NCI-H128 (cell line): Measurements from ENCODE around the gene MRTFB.

Experiments
- DNase-seq: peaks from one replicate; lab custom pipeline; 2025; ENCODE audit not compliant: unreplicated experiment; lab: John Stamatoyannopoulos, UW

MRTFB gene

DNA sequence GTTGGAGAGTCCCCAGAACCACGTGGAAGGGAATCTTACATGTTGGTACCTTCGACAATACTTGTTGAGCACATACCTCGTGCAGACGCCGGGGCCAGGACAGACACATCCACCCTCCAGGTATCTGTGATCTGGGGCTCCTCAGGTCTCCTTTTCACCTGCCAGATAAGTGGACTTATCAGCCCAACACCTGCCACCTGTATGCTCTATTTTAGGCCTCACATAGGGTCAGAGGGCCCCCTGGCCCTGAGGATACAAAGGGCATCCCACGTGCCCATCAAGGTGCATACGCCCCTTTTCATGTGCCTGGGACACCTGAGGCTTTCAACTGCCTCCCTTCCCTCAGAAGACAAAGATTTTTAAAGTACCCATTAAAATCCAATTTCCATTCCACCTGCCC, 212.7 kb downstream of the MRTFB start:
- DNase-seq, result no peak

DNA sequence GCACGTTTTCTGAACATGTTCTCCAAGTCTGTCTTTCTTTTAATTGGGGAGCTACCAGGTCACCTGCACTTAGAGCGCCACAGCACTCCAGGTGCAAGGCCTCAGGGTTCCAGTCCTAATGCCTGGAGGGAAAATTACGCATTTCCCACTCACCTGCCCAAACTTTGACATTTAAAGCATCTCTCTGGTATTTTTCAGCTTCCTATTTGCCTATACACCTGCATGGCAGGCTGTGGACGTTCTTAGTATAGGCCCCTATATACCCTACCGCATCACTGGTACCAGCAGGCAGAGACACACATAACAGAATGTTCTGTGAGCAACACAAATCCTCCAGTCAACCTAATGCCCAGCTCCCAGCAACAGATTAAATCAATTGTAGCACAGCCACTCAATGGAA, 213.3 kb downstream of the MRTFB start:
- DNase-seq, result no peak

DNA sequence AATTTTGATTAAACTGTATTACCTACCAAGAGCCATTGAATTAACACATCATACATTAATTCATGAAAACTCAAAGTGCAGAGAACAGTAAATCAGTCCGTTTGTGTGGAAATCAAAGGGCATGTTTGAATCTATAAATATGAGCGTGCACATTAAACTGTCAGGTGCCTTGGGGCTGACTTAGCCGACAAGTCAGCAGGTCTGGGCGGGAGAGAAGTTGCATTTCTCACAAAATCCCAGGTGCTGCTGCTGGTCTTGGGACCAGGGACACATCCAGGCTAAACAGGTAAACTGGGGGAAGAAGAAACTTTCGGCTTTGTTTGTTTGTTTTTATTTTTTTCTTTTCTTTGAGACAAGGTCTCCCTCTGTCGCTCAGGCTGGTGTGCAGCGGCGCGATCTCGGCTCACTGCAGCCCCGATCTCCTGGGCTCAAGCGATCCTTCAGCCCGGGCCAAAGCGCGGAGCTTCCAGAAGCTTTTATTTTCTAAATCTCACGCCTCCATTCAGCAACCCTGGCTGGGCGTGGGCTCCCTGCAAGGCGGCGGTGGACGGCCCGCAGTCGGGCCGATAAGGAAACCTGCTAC, 213.9 kb downstream of the MRTFB start:
- DNase-seq, result no peak

GRCh38 chr16:14285513-14286367, 214.6 kb downstream of the MRTFB start:
- peak; percentile 66 for DNase-seq

DNA sequence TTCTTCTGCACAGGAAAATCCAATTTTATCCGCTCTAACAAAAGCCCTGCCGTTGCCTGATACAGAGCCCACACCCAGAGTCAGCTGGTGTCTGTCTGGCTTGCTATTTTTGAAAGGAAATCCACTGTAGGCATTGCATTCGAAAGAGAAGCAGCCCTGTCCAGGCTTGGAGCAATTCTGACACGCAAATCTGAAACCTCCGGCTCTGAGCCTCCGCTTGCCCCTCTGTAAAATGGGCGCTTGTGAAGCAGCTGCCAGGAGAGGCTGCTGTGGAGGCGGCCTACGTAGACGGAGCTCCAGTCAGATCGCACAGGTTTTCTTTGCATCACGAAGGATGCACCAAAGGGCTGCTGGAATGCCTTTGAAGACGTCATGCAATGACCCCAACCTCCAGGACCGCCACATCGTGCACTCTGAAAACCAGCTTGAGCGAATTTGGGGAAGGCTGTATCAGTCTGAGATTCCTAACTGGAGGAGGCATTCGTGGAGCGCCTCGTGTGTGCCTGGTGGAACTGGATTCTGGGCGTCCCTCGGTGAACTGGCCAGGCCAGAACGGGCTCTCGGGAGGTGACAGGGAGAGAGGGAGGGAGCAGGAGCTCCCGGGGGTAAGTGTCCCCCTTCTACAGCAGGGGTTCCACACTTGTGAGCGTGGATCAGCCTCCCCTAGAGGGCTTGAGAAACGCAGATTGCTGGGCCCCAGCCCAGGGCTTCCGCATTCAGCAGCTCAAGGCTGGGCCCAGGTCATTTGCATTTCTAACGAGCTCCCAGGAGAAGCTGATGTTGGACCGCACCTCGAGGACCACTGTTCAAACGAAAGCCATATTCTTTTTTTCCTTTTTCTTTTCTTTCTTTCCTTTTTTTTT, 215.5 kb downstream of the MRTFB start:
- no peak for DNase-seq

DNA sequence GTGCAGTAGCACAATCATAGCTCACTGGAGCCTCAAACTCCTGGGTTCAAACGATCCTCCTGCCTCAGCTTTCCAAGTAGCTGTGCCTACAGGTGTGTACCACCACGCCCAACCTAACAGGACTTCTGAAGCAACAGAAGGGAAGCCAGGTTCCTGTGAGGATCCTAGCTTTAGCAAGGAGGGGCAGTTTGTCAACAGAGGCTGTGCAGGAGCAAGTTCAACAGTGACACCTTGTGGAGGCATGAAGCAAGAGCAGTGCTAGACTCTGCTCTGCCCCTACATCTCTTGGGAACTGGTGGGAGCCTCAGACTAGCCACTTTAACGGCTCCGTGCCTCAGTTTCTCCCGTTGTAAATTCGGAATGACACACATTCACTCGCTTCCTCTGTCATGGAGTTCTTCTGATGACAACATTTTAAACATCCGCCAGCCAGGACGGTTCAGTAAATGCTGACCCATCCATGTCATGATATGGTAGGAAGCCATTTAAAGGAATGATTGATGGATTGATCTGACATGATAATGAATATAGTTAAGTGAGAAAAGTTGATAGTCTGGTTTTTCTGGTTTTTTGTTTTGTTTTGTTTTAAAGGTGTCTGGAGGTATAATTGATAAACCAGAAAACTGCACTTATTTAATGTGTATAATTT, 218.7 kb downstream of the MRTFB start:
- DNase-seq, result no peak

DNA sequence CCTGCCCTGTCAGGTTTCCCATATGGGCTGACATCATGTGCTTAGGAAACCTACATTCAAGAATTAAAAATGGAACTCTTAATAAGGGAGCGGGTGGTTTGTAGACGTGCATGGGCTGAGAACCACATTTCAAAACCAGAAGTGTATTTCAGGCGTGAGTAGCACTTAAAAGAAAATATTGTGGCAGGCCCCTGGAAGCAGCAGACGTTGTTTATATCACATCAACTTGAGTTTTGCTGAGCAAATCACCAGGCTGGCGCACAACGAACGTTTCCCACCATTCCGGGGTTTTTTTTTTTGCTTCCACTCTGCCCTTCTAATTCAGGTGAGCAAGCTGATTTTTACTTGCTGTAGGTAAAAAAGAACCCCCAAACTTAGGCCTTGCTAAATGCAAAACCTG, 220.2 kb downstream of the MRTFB start:
- no peak for DNase-seq

- DNase-seq, result no peak
Observed at GRCh38 chr16:14292051-14292825, 221.1 kb downstream of the MRTFB start.

DNA sequence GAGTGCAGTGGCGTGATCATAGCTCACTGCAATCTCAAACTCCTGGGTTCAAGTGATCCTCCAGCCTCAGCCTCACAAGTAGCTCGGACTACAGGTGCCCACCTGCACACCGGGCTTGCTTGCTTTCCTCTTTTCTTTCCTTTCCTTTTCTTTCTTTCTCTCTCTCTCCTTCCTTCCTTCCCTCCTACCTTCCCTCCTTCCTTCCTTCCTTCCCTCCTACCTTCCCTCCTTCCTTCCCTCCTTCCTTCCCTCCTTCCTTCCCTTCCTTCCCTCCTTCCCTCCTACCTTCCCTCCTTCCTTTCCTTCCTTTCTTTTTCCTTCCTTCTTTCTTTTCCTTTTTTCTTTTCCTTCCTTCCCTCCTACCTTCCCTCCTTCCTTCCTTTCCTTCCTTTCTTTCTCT, 225.5 kb downstream of the MRTFB start:
- DNase-seq, result no peak

DNA sequence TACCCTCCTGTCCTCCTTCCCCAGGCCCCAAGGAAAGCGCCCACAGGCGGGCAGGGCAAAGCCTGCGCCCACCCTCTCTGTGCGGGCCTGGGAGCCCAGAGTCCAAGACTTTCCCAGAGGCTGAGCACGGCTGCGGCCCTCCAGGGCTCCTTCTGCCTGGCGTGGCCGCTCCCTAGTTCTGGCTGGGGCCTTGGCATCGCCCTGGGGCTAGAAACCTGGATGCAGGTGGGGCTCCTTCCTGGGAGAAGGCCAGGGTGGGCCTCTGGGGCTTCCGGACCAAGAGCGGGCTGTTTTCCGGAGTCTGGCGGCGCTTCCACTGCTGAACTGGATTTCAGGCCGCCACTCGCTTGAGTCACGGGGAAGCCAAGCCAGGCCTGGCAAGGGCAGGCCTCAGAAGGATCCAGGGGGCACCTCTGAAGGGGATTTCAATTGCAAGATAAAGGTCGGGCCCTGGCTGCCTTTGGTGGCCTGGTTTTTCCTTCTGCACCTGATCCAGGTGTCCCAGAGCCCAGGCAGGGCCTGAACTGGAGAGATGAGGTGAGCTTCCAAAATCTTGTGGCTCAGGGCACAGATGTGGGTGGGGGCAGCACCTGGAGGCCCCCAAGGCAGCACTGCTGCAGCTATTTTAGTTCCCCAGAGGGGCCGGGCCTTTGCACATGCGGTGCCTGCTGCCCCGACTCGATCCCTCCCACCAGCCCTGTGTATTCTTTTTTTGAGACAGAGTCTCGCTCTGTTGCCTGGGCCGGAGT, 227.4 kb downstream of the MRTFB start:
- no peak for DNase-seq

DNA sequence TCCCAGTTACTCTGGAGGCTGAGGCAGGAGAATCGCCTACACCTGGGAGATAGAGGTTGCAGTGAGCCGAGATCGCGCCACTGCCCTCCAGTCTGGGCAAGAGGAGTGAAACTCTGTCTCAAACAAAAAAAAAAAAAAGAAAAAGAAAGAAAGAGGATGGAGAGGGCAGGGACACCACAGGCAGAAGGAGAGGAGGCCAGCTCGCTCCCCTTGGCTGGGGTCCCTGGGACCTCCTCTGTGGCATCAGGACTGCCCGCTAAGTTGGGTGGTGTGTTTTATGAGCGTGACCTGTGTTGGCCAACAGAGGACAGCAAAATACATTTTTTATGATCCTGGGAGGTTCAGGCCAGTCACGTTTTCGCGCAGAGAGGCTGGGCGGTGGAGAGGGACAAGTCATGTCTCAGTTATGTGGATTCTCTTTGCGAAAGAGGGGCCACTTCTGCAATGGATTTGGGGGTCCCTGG, 229.6 kb downstream of the MRTFB start:
- no peak for DNase-seq

DNA sequence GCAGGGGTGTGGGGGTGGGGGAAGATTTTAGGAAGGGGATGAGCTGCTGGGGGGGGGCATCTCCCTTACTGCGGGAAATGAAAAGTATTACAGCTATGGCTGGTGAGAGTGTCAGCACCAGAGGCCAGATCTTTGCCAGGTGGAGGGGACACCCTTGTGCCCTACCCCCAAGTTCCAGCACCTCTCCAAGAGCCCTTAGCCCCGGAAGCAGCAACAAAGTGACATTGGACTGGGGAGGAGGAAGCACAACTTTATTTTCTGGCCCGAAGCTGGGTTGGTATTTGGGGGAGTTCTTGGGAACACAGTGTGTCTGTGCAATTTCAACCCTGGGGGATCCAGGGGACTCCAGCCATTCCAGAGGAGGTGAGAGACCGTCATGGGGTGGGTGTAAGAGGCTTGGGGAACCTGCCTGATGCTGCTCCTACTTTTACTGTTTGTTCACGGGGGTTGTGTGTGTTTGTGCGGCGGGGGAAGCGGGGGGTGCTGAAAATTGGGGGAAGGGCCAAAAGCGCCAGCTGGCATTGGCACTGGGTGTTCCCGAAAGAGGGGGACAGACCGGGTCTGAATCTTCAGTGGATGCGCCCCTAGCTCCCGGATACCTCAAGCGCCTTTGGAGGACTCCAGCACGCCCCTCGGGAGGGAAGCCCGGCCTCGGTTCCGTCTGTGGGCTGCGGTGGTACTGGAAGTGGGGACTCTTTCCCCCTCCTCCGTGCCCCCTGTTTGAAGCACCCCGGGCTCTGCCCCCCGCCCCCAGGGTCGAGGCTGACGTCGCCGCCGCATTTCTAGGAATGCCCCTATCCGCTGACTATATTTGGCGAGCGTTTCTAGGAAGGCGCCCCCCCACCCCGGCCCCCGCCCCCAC, 230.3 kb downstream of the MRTFB start:
- DNase-seq, result no peak

- no peak for DNase-seq
Observed at GRCh38 chr16:14302031-14302398, 230.9 kb downstream of the MRTFB start.

GRCh38 chr16:14302399-14303181, 231.5 kb downstream of the MRTFB start:
- no peak for DNase-seq

GRCh38 chr16:14303182-14303618, 232.1 kb downstream of the MRTFB start:
- no peak for DNase-seq

- DNase-seq, result no peak
Observed at GRCh38 chr16:14303639-14304394, 232.7 kb downstream of the MRTFB start.

DNA sequence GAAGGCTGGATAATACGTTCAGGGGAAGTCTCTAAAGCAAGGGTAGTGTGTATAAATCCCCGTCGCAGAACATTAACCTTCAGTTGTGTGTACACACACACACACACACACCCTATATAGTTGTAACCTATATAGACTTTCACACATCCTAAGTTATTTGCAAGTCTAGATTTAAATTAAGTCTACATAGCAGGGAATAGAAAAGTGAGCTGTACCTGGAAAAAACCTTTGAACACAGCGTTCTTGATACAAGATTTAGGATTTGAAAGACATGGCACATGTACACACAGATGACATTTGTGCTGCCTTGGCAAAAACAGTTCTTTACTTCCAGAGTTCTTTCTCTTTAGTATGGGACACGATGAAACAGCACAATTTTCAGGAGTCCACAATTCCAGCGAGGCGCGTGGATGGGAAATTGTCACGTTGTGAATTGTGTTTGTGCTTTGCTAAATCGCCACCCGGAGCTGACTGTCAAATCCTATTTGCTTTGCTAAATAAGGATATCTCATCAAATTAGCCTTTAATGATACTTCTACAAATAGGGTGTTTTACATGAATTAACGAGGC, 233.9 kb downstream of the MRTFB start:
- DNase-seq, result no peak
